Activated B cell treated with CpG ODN at 0.5 μM for 24 hours (primary cell): ENCODE measurements around the gene CCDC38. TPM values are rescaled to one million over a fixed set of nuclear protein-coding genes. Genes with fewer than 3 reads are reported as not detected.
A peak's percentile ranks its signal among the peaks of the same experiment; 100 is the strongest.

Experiments
- ATAC-seq: fragments of 200-7000 bp; cut with Tn5 transposase; one replicate; pipeline ENCODE4 v1.10.0; 2021; ENCODE audit warnings: low read depth, mild to moderate bottlenecking, moderate library complexity
- CTCF ChIA-PET: fragments of 350-600 bp; sonication (Branson Sonifier 250); formaldehyde crosslinking; loops from one replicate; lab custom pipeline; 2021; ENCODE audit warnings: antibody characterized with exemption; lab: Charles Lee
- POLR2A ChIA-PET: fragments of 350-600 bp; sonication (Branson Sonifier 250); formaldehyde crosslinking; loops from one replicate; lab custom pipeline; 2021; ENCODE audit warnings: antibody characterized with exemption; lab: Charles Lee
- DNase-seq: peaks from one replicate; pipeline ENCODE4 v3.0.0; 2022
- H3K27ac Mint-ChIP-seq: one replicate; pipeline ENCODE4 v1.8.0; 2020; ENCODE audit warnings: mixed read lengths
- H3K27me3 Mint-ChIP-seq: one replicate; pipeline ENCODE4 v1.8.0; 2021; ENCODE audit warnings: mixed read lengths
- H3K36me3 Mint-ChIP-seq: one replicate; pipeline ENCODE4 v1.8.0; 2021; ENCODE audit warnings: low read depth, mixed read lengths
- H3K4me1 Mint-ChIP-seq: one replicate; pipeline ENCODE4 v1.8.0; 2021; ENCODE audit warnings: mixed read lengths
- H3K4me3 Mint-ChIP-seq: one replicate; pipeline ENCODE4 v1.8.0; 2020; ENCODE audit warnings: mild to moderate bottlenecking, mixed read lengths
- H3K9me3 Mint-ChIP-seq: one replicate; pipeline ENCODE4 v1.8.0; 2020; ENCODE audit warnings: mixed read lengths
- intact Hi-C: fragments of 100-400 bp; cut with micrococcal nuclease; formaldehyde crosslinking; loops from one replicate; pipeline ENCODE4 v1.15.1; 2024
- total RNA-seq: library from RNA; stranded (reverse); gene quantifications from 2 replicates; pipeline ENCODE4 v1.2.3, GENCODE V29; 2022
- TF ChIP-seq, protein P1 (sequence below): fragments of 200-600 bp; IDR thresholded peaks from one replicate; pipeline ENCODE4 v1.8.0; 2022; ENCODE audit warnings: antibody characterized with exemption, mild to moderate bottlenecking

The CCDC38 gene
- 0.09 and 0.42 TPM in 2 replicates for total RNA-seq

DNA sequence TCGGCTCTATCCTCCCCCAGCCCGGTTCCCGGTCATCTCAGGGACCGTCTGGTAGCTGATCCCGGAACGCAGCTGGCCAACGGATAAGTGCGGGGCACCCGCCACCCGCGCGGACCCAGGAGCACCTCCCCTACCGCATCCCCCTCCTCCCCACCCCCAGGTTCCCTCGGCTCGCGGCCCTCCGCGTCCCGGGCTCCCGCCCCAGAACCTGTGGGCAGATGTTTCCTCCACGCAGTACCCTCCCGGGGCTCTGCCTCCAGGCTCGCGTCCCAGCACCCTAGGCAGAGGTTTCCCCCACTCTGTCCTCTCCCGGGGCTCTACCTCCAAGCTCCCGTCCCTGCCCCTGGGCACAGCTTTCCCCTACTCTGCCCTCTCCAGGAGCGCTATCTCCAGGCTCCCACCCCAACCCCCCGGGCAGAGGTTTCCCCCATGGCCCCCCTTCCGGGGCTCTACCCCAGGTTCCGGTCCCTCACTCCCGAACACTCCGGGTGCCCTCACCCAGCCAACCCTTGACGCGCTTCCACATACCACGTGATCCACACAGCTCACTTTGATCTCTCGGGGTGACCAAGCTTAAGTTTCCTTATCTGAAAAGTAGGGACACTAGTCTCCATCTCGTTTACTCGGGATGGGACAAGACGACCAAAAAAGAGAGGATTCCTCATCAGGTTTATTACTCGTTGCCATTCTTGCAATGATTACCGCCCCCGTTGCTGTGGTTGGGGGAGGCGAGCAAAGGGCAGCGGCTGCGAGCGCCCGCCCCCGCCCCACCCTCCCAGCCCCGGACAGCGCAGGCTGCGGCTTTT, at the start of gene CCDC38:
Gene CCDC38, minus strand, starts transcription at position 91 of the 806 bp plus-strand sequence. CDS start 6,105 bp downstream, outside the sequence.
- no peaks in the 10 kb centered on the region for H3K9me3 Mint-ChIP-seq
- peak within 1 kb of the TSS; percentile 90 for H3K4me3 Mint-ChIP-seq
- peak; percentile 92 for ATAC-seq
- intact Hi-C loops: loop anchor here (1.0 to 2.0 kb wide), 7 partner anchors 9 to 458 kb away; partner anchors contain the start of genes CDK17, LTA4H and SNRPF
- peaks cover 10% of the 10 kb centered on the region for H3K4me1 Mint-ChIP-seq
- TF ChIP-seq, protein P1, sequence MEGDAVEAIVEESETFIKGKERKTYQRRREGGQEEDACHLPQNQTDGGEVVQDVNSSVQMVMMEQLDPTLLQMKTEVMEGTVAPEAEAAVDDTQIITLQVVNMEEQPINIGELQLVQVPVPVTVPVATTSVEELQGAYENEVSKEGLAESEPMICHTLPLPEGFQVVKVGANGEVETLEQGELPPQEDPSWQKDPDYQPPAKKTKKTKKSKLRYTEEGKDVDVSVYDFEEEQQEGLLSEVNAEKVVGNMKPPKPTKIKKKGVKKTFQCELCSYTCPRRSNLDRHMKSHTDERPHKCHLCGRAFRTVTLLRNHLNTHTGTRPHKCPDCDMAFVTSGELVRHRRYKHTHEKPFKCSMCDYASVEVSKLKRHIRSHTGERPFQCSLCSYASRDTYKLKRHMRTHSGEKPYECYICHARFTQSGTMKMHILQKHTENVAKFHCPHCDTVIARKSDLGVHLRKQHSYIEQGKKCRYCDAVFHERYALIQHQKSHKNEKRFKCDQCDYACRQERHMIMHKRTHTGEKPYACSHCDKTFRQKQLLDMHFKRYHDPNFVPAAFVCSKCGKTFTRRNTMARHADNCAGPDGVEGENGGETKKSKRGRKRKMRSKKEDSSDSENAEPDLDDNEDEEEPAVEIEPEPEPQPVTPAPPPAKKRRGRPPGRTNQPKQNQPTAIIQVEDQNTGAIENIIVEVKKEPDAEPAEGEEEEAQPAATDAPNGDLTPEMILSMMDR: no peak
- POLR2A ChIA-PET: interaction anchor here (0.7 to 1.7 kb wide), 12 partner anchors 8 to 939 kb away, joined by 3 to 7 read pairs (median 3); partner anchors contain the start of genes CDK17, METAP2, NDUFA12 and SNRPF
- no peaks in the 10 kb centered on the region for H3K36me3 Mint-ChIP-seq
- DNase-seq: peak; percentile 67
- H3K27me3 Mint-ChIP-seq: no peaks in the 10 kb centered on the region
- CTCF ChIA-PET: interaction anchor here (1.9 kb wide), 1 partner anchor 25 kb away, joined by 7 read pairs; no protein-coding TSS in a partner anchor
- H3K27ac Mint-ChIP-seq: peak within 1 kb of the TSS; percentile 83

- intact Hi-C loops: no loop called here
- peaks cover 3% of the 10 kb centered on the region for H3K4me1 Mint-ChIP-seq
- TF ChIP-seq, protein P1: no peak
- CTCF ChIA-PET: interaction anchor here (2.6 kb wide), 1 partner anchor 8 kb away, joined by 11 read pairs; no protein-coding TSS in a partner anchor
- POLR2A ChIA-PET: no interaction called here
- H3K4me3 Mint-ChIP-seq: no peak overlapping the region
- H3K27me3 Mint-ChIP-seq: no peaks in the 10 kb centered on the region
- H3K36me3 Mint-ChIP-seq: peaks cover 5% of the 10 kb centered on the region
- no peak for DNase-seq
- no peaks in the 10 kb centered on the region for H3K9me3 Mint-ChIP-seq
- no peak overlapping the region for H3K27ac Mint-ChIP-seq
- no peak for ATAC-seq
Observed at GRCh38 chr12:95990136-95990535, 47.7 kb upstream of the CCDC38 start.

DNA sequence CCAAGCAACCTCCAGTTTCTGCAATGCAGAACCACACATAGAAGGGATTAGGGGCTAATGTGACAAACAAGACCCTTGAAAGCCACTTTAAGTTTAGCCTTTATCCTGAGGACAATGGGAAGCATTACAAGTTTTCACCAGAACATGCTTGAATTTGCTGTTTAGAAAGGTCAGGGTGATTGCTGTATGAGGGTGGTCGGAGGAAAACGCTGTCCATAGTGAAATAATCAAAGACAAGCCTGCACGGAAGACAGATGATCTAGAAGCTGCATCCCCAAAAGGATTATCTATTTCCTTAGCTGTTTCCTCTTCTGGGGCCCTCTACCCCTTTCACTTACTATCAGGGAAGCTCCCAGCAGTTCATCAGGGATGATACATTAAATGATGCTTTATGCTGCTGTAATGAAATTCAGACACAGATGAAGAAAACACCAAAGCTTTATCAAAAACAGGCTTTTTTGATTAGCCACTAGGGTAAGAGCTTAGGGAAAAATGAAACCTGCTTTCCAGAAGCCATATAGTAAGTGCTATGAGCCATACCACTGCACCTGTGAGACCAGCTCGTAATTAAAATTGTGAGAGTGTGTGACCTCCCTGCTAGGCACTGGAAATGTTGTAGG, 47.2 kb upstream of the CCDC38 start:
- POLR2A ChIA-PET: no interaction called here

DNA sequence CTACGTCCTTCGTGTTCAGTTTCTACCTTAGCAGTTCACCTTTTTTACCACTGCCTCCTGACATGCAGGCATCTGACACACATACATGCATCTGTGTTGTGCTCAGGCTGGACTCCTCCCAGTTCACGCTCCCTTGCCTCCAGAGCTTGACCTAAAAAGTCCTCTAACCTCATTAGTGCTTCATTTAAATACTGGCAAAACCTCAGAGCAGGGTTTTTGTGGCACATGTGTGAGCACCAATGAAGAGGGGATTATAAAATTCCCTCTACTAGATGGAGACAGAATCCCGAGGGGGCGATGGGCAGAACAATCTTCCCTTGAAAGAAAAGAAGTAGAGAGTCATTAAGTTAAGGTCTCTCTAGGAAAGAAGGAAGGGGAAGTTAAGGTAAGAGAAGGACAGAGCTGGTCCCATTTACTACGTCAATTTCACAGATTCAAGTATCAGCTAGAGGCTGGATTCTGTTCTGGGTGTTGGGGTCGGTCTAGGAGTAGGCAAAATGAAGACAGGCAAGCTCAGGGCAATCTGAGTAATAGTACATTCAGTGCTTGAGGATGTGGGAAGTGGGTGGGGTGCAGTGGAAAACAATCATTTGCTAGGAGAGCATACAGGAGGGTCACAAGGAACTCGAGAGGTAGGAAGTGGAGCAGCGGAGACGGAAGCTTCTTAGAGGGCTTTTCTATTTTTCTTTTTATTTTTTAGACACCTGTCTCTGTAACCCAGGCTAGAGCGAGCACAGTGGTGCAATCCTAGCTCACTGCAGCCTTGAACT, 46.3 kb upstream of the CCDC38 start:
- CTCF ChIA-PET: interaction anchor here (2.6 kb wide), 1 partner anchor 10 kb away, joined by 11 read pairs; no protein-coding TSS in a partner anchor
- POLR2A ChIA-PET: no interaction called here

More for the DNA sequence above, 47.2 kb upstream of the CCDC38 start:
- intact Hi-C loops: no loop called here
- Mint-ChIP-seq H3K4me1 (peaks cover 3% of the 10 kb centered on the region), H3K4me3 (no peak overlapping the region), H3K27ac (no peak overlapping the region), H3K36me3 (peaks cover 5% of the 10 kb centered on the region), H3K27me3 (no peaks in the 10 kb centered on the region), H3K9me3 (no peaks in the 10 kb centered on the region)
- TF ChIP-seq, protein P1: no peak
- ATAC-seq (no peak), DNase-seq (no peak)
- CTCF ChIA-PET: interaction anchor here (2.6 kb wide), 1 partner anchor 9 kb away, joined by 11 read pairs; no protein-coding TSS in a partner anchor

More for the DNA sequence above, 46.3 kb upstream of the CCDC38 start:
- intact Hi-C loops: no loop called here
- peaks cover 3% of the 10 kb centered on the region for H3K4me1 Mint-ChIP-seq
- H3K9me3 Mint-ChIP-seq: no peaks in the 10 kb centered on the region
- TF ChIP-seq, protein P1: no peak
- DNase-seq (no peak), ATAC-seq (no peak)
- H3K4me3 Mint-ChIP-seq: no peak overlapping the region
- H3K27me3 Mint-ChIP-seq: no peaks in the 10 kb centered on the region
- H3K36me3 Mint-ChIP-seq: peaks cover 5% of the 10 kb centered on the region
- no peak overlapping the region for H3K27ac Mint-ChIP-seq
